GM18858 (cell line): ENCODE measurements around the gene SUZ12.
"Not testable (repeated sequence)": the region's sequence is repeated elsewhere in the genome, so short reads cannot be mapped to it uniquely, and the experiment has no call there.

Source experiments
- ATAC-seq: cut with Tn5 transposase; IDR thresholded peaks from one replicate; pipeline ENCODE4 v1.9.1; 2021; ENCODE audit not compliant: unreplicated experiment

Gene SUZ12

GRCh38 chr17:32033812-32034211 is 97.0 kb downstream of the SUZ12 start:
- not testable (repeated sequence) for ATAC-seq

- ATAC-seq, result not testable (repeated sequence)
Observed at GRCh38 chr17:32040246-32040645, 103.4 kb downstream of the SUZ12 start.

- ATAC-seq, result not testable (repeated sequence)
Observed at GRCh38 chr17:32041306-32041875, 104.6 kb downstream of the SUZ12 start.

DNA sequence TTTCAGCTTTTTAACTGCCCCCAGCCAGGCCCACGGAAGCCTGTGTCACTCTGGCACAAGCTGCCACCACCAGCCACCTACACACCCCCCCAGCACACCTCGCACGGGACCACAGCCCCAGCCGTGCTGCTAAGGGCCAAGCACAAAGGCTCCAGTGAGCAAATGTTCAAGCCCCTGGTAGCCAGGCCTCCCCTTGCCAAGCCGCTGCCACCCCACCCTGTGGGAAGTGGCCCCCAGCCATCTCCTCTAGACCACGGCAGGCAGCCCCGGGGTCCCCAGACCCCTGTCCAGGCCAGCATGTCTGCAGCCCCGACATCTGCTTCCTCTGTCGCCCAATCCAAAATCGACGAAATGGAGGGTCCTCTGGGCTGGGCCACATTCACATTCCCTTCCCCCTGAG is 105.5 kb downstream of the SUZ12 start:
- not testable (repeated sequence) for ATAC-seq

GRCh38 chr17:32045611-32046010 is 108.8 kb downstream of the SUZ12 start:
- not testable (repeated sequence) for ATAC-seq

DNA sequence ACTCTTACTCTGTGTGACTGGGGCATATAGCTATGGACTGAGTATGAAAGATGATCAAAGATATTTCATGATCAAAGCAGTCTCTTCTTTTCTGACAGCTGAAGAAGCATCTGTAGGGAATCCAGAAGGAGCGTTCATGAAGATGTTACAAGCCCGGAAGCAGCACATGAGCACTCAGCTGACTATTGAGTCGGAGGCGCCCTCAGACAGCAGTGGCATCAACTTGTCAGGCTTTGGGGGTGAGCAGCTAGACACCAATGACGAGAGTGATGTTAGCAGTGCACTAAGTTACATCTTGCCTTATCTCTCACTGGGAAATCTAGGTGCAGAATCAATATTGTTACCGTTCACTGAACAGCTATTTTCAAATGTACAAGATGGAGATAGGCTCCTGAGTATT is 110.9 kb downstream of the SUZ12 start:
- ATAC-seq, result not testable (repeated sequence)
